ENCODE results near the gene GAL3ST2.
"Not testable (repeated sequence)": the region's sequence is repeated elsewhere in the genome, so short reads cannot be mapped to it uniquely, and the experiment has no call there.

The GAL3ST2 gene

GRCh38 chr2:241739651-241740050 is 37.0 kb upstream of the GAL3ST2 start:
- no peak overlapping the region for H3K4me3 ChIP-seq (ENCODE audit: low read depth, low read length)
- TF ChIP-seq, protein P1, sequence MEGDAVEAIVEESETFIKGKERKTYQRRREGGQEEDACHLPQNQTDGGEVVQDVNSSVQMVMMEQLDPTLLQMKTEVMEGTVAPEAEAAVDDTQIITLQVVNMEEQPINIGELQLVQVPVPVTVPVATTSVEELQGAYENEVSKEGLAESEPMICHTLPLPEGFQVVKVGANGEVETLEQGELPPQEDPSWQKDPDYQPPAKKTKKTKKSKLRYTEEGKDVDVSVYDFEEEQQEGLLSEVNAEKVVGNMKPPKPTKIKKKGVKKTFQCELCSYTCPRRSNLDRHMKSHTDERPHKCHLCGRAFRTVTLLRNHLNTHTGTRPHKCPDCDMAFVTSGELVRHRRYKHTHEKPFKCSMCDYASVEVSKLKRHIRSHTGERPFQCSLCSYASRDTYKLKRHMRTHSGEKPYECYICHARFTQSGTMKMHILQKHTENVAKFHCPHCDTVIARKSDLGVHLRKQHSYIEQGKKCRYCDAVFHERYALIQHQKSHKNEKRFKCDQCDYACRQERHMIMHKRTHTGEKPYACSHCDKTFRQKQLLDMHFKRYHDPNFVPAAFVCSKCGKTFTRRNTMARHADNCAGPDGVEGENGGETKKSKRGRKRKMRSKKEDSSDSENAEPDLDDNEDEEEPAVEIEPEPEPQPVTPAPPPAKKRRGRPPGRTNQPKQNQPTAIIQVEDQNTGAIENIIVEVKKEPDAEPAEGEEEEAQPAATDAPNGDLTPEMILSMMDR (conservative IDR thresholded peaks at IDR 0.05; ENCODE audit: low read depth, low read length) = no peak
- peak; percentile 35 for DNase-seq (ENCODE audit: low read depth)

- DNase-seq (ENCODE audit: low read depth) = no peak
- TF ChIP-seq, protein P1 (conservative IDR thresholded peaks at IDR 0.05; ENCODE audit: low read depth, low read length) = no peak
- H3K4me3 ChIP-seq (ENCODE audit: low read depth, low read length) = no peak overlapping the region
Observed at GRCh38 chr2:241741016-241741415, 35.6 kb upstream of the GAL3ST2 start.

DNA sequence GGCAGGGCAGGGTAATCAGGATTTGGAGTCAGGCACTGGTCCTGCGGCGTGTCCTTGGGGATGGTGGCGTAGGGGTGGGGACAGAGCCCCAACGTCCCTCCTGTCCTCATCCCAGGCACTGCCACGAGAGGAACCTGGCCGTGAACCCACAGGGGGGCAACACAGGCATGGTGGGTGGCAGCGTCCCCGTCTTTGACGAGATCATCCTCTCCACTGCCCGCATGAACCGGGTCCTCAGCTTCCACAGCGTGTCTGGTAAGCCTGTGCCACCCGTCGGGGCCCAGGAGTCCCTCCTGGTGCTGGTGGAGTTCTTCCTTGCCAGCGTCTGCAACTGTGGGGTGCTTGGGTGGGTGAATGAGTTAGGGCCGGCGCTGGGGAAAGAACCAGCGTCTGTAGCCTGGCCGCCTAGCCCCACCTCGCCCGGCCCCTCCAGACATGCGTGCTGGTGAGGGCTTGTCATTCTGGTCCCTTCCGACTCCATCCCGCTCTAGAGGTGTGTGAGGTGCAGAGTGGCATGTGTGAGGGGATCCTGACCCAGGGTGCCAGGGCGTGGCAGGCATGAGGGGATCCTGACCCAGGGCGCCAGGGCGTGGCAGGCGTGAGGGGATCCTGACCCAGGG is 34.2 kb upstream of the GAL3ST2 start:
- H3K4me3 ChIP-seq (ENCODE audit: low read depth, low read length) = no peak overlapping the region
- DNase-seq (ENCODE audit: low read depth) = no peak
- TF ChIP-seq, protein P1 (conservative IDR thresholded peaks at IDR 0.05; ENCODE audit: low read depth, low read length) = no peak

DNA sequence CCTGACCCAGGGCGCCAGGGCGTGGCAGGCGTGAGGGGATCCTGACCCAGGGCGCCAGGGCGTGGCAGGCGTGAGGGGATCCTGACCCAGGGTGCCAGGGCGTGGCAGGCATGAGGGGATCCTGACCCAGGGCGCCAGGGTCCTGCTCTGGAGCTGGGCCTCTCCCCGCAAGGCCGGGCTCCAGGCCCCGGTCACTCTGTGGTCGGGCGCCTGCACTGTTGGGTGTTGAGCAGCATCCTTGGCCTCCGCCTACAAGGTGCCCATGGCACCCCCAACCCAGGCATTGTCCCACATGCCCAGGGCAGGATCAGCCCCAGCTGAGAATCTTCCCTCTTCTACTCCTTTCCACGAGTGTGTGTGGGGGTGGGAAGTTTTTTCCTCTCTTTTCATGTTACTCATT is 33.6 kb upstream of the GAL3ST2 start:
- not testable (repeated sequence) for H3K4me3 ChIP-seq (ENCODE audit: low read depth, low read length); DNase-seq (ENCODE audit: low read depth)

GRCh38 chr2:241743620-241744019 is 33.0 kb upstream of the GAL3ST2 start:
- no peak overlapping the region for H3K4me3 ChIP-seq (ENCODE audit: low read depth, low read length)
- TF ChIP-seq, protein P1 (conservative IDR thresholded peaks at IDR 0.05; ENCODE audit: low read depth, low read length) = no peak
- DNase-seq (ENCODE audit: low read depth) = no peak

GRCh38 chr2:241744028-241744754 is 32.4 kb upstream of the GAL3ST2 start:
- DNase-seq (ENCODE audit: low read depth) = no peak
- H3K4me3 ChIP-seq (ENCODE audit: low read depth, low read length) = no peak overlapping the region

DNA sequence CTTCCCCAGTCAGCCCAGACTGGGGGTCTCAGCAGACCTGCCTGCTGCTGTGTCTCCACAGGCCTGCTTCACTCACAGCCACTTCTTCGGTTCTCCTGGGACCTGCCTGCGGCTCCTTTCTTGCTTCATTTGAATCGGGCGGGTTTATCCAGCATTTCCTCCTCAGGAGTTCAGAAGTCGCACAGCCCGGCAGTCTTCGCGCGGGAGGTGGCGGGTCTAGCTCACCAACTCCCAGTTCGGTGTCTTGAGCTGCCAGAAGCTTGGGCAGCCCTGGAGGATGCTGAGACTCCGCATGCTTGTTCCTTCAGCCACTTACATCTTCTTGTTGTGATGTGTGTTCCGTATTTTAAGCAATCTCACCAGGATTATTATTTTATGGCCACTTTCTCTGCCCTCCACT is 31.3 kb upstream of the GAL3ST2 start:
- H3K4me3 ChIP-seq (ENCODE audit: low read depth, low read length) = no peak overlapping the region
- TF ChIP-seq, protein P1 (conservative IDR thresholded peaks at IDR 0.05; ENCODE audit: low read depth, low read length) = no peak
- DNase-seq (ENCODE audit: low read depth) = peak; percentile 29

More at GRCh38 chr2:241744028-241744754, 32.4 kb upstream of the GAL3ST2 start:
- TF ChIP-seq, protein P1 (conservative IDR thresholded peaks at IDR 0.05; ENCODE audit: low read depth, low read length) = no peak

All from choroid plexus epithelial cell (primary cell).